D721Med (cell line): ENCODE results near the gene CYP27B1.

Experiments
- DNase-seq: peaks from one replicate; pipeline ENCODE4 v3.0.0; 2011; ENCODE audit warnings: low spot score; ENCODE audit not compliant: insufficient read length
- FAIRE-seq: peaks from 2 replicates; lab custom pipeline; 2011; peaks lifted over from hg19 to GRCh38; lab: Jason Lieb, UNC
- TF ChIP-seq, protein P1 (sequence below): IDR thresholded peaks from 2 replicates; pipeline ENCODE4 v1.5.1; 2012; ENCODE audit warnings: mild to moderate bottlenecking, control low read depth; ENCODE audit not compliant: insufficient read depth; ENCODE audit errors: missing control alignments

The CYP27B1 gene

DNA sequence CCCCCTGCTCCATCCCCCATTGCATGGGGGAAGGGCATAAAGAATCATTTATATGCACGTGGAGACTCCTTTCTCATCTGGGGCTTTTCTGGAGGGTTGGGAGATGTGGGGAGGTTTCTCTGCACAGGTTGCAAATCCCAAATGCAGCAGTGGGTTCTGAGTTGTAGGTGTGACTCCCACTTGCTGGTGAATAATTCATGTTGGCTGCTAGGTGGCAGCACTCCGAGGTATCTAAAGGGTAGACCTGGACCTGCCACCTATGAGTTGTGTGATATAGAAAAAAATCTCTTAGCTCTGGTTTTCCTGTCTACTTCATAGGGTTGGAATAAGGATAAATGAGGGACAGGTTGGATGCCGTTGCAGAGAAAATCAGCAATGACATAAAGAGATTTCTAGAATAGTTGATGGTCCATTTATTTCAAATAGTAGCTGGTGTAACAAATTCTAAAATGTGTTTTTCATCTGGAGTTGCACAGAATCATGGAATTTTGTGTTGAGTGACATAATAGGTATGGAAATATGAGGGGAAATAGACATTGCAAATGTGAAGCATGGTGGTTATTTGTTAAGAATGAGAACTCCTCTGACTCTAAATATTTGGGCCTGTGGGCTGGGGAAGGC, 7.4 kb downstream of the CYP27B1 start:
- TF ChIP-seq, protein P1, sequence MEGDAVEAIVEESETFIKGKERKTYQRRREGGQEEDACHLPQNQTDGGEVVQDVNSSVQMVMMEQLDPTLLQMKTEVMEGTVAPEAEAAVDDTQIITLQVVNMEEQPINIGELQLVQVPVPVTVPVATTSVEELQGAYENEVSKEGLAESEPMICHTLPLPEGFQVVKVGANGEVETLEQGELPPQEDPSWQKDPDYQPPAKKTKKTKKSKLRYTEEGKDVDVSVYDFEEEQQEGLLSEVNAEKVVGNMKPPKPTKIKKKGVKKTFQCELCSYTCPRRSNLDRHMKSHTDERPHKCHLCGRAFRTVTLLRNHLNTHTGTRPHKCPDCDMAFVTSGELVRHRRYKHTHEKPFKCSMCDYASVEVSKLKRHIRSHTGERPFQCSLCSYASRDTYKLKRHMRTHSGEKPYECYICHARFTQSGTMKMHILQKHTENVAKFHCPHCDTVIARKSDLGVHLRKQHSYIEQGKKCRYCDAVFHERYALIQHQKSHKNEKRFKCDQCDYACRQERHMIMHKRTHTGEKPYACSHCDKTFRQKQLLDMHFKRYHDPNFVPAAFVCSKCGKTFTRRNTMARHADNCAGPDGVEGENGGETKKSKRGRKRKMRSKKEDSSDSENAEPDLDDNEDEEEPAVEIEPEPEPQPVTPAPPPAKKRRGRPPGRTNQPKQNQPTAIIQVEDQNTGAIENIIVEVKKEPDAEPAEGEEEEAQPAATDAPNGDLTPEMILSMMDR = peak; percentile 61
- FAIRE-seq = peak; percentile 53
- no peak for DNase-seq

DNA sequence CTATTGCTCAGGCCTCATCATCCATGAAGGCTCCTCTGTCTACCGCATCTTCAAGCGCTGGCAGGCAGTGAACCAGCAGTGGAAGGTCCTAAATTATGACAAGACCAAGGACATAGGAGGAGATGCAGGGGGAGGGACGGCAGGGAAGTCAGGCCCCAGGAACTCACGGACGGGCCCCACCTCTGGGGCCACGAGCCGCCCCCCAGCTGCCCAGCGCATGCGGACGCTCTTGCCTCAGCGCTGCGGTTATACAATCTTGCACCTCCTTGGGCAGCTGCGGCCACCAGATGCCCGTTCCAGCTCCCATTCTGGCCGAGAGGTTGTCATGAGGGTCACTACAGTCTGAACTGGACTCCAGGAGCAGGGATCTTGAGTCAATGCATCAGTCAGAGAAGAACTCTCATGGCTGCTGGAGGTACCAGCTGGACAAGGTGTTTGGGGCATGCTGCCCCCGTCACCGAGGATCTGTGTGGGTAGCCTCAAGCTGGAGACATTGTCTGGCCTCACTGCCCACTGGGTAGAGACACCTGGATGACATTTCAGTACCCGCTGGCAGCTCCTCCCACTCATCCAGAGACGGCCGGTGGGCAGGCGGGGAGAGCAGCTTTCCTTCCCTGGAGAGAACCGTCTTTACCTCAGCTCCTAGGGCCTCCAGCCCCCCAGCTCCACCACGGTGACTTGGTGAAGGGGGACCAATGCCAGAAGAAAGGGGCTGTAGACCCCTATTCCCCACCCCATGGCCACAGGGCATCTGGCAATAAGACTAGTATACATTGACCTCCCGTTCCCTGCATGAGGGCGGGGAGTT, 8.1 kb downstream of the CYP27B1 start:
- no peak for DNase-seq
- TF ChIP-seq, protein P1 = no peak
- no peak for FAIRE-seq

DNA sequence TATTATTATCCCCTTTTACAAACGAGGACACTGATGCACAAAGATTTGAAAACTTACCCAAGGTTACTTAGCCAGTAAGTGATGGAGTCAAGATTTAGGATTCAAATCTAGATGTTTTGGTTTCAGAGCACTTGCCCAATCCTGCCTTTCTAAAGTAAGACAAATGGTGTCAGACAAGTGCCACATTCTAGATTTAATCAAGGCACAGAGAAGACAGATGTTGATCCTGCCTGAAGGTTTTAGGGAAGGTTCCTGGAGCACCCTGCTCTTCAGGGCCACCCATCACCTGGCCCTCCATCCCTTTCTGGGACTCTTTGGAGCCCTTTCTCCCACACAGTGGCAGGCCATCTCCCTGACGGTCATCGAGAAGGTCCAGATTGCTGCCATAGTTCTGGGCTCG, 9.1 kb downstream of the CYP27B1 start:
- no peak for DNase-seq
- TF ChIP-seq, protein P1 = no peak

DNA sequence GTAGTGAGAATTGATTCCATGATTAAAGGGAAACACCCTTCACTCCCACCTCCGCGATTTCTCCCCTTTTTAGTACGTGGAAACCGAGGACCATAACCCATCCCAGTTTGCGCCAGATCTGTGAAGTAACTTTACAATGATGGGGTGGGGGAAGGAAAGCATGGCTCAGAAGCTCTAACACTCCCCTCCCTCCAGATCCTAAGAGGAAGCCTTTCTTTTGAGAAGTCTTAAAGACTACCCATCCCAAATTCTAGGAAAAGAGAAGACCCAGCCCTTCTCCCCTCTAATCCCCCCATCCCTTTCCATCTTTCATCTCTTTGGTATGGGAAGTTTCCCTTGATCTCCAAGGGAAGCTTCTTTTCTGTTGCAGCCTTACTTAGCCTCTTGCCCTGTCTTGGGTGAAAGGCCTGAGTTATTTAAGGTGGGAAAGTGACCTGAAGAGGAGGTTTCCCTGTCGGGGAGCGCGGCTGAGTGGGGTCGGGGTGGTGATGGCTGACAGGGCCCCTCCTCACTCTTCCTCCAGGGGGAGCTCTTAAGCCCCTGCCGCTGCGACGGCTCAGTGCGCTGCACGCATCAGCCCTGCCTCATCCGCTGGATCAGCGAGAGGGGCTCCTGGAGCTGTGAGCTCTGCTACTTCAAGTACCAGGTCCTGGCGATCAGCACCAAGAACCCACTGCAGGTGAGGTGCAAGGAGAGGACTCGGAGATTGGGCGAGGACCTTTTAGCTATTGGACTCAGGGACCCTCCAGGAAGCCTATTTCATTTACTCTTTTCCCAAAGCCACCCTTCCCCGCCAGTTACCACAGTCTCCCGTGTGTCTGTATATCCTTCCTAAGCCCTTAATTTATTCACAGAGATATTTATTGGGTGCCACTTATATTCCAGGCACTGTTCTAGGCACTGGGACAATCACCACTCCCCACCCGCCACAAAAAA, 10.2 kb downstream of the CYP27B1 start:
- DNase-seq (peak; percentile 73), FAIRE-seq (no peak)
- TF ChIP-seq, protein P1 = peak; percentile 70

More for the DNA sequence above, 9.1 kb downstream of the CYP27B1 start:
- FAIRE-seq = no peak

DNA sequence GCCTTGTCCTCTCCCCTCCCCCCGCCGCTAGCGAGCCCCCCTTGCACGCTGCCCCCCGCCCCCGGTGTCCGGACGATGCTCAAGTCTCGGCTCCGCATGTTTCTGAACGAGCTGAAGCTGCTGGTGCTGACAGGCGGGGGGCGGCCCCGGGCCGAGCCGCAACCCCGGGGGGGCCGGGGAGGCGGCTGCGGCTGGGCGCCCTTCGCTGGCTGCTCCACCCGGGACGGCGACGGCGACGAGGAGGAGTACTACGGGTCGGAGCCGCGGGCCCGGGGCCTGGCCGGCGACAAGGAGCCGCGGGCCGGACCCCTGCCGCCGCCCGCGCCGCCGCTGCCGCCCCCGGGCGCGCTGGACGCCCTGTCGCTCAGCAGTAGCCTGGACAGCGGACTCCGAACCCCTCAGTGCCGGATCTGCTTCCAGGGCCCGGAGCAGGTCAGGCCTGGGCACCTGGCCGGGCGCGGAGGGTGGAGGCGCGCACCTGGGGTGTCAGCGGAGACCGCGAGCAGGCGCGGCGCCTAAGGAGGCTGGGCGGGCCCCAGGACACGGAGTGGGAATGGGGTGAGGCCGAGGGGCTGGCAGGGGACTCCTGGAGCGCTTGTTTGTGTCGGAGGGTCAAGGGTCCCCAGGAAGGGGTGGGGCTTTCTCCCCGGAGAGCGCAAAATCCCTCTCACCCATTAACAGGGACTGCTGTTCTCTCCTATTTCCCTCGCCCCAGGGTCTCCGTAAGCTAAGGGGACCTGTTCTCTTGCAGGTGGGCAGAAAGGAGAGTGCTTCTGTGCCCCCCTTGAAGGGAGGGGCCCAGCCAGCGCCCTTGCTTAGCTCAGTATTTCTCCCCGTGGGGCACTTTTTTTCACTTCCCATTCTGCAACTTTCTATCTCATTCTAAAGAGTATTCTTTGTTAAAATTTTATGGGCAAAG, 11.2 kb downstream of the CYP27B1 start:
- no peak for FAIRE-seq
- TF ChIP-seq, protein P1 = no peak
- no peak for DNase-seq

DNA sequence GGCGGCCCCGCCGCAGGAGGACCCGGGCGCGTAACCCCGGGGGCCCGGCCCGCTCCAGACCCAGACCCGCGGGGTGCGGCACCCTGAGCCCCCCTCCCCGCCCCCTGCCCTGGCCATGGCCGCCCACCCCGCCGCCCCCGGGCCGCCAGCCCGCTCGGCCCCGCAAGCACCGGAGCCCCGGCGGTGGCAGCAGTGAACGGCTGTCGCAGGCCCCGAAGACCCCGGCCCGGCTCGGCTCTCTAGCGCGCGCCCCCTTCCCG, 11.8 kb downstream of the CYP27B1 start:
- FAIRE-seq (no peak), DNase-seq (no peak)
- TF ChIP-seq, protein P1 = no peak
